Measurements from ENCODE around the gene NDFIP1. TPM values are rescaled to one million over a fixed set of nuclear protein-coding genes. Genes with fewer than 3 reads are reported as not detected.

The NDFIP1 gene
- total RNA-seq, 6 experiments from 2014 or later, result 50.4 to 61.1 (median 57.1) TPM

DNA sequence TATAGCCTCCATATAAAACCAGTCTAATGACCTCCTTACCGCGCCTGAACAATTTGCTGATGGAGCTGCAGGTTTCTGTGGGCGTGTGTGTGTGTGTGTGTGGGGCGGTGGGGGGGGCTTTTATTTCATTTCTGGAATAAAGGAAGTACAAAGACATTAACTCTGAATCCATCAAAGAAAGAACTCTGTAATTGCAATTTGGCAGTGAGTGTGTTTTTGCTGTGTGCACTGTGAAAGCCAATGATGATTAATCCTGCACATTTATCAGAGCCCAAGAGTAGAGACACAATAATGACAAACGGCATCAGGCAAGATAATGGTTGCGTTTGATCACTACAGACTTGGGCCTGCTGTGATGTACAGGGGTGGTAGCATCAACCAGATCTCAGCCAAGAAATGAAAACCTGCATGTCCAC is 29.3 kb upstream of the NDFIP1 start:
- Histone ChIP-seq H3K27me3 (no peaks in the 10 kb centered on the region), H3K36me3 (no peaks in the 10 kb centered on the region), H3K4me1 (no peaks in the 10 kb centered on the region), H3K4me3 (no peak overlapping the region), H3K27ac (no peak overlapping the region), H3K9me3 (no peaks in the 10 kb centered on the region)
- intact Hi-C loops (cut with DNase I), result no loop called here
- WGBS (ENCODE audit: insufficient coverage, low coverage, low lambda C conversion rate, missing lambda C conversion rate), result 75% methylated on average over 5 of the region's 6 CpGs
- DNase-seq, result no peak
- ATAC-seq, result no peak
- TF ChIP-seq POLR2A (IDR thresholded peaks at IDR 0.05) (no peak), CTCF (IDR thresholded peaks at IDR 0.05) (no peak)

DNA sequence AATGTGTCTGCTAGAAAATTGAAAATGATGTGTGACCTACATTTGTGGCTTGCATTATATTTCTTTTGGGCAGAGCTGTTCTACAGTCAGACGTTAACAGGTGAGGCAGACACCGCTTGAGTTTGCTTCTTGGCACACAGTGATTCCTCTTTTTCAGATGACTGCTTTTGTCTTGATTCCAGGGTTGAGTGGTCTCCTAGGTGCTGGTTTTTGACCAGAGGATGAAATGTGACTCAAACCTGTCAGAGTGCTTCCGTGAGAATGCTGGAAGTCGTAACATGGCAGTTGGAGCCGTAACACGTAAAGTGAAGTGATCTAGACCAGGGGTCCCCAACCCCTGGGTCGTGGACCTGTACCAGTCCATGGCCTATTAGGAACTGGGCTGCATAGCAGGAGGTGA is 28.3 kb upstream of the NDFIP1 start:
- intact Hi-C loops (cut with DNase I), result no loop called here
- Histone ChIP-seq H3K4me1 (no peaks in the 10 kb centered on the region), H3K9me3 (no peaks in the 10 kb centered on the region), H3K27ac (no peak overlapping the region), H3K36me3 (no peaks in the 10 kb centered on the region), H3K4me3 (no peak overlapping the region), H3K27me3 (no peaks in the 10 kb centered on the region)
- 94% methylated on average over 6 of the region's 7 CpGs for WGBS (ENCODE audit: insufficient coverage, low coverage, low lambda C conversion rate, missing lambda C conversion rate)
- TF ChIP-seq CTCF (IDR thresholded peaks at IDR 0.05) (no peak), POLR2A (IDR thresholded peaks at IDR 0.05) (no peak)
- ATAC-seq, result no peak
- DNase-seq, result no peak

- Histone ChIP-seq H3K27me3 (no peaks in the 10 kb centered on the region), H3K27ac (no peak overlapping the region), H3K36me3 (no peaks in the 10 kb centered on the region), H3K4me1 (no peaks in the 10 kb centered on the region), H3K4me3 (no peak overlapping the region), H3K9me3 (no peaks in the 10 kb centered on the region)
- intact Hi-C loops (cut with DNase I), result no loop called here
- TF ChIP-seq CTCF (IDR thresholded peaks at IDR 0.05) (no peak), POLR2A (IDR thresholded peaks at IDR 0.05) (no peak)
- no peak for ATAC-seq
- no peak for DNase-seq
These were observed 26.3 kb upstream of the NDFIP1 start for GRCh38 chr5:142082182-142082781.

DNA sequence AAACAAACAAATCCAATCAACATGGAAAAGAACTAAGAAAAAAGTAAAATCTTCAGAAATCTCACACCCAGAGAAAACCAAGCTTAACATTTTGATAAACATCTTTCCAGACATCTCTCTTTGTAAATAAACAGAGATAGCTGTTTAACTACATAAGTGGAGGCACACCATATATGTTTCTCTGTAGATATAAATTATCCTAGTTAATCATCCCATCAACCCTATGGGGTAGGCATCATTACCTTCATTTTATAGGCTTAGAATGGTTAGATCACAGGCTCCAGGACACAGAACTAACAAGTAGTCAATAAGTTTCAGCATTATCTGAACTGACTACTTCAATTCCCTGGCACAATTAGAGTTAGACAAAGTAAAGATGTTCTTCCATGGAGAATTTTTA is 22.4 kb upstream of the NDFIP1 start:
- no peaks in the 10 kb centered on the region for H3K36me3 ChIP-seq
- intact Hi-C loops (cut with DNase I), result no loop called here
- H3K27ac ChIP-seq, result no peak overlapping the region
- H3K9me3 ChIP-seq, result no peaks in the 10 kb centered on the region
- no peaks in the 10 kb centered on the region for H3K27me3 ChIP-seq
- TF ChIP-seq CTCF (IDR thresholded peaks at IDR 0.05) (no peak), POLR2A (IDR thresholded peaks at IDR 0.05) (no peak)
- no peak overlapping the region for H3K4me3 ChIP-seq
- no peaks in the 10 kb centered on the region for H3K4me1 ChIP-seq
- no peak for ATAC-seq
- DNase-seq, result no peak

- TF ChIP-seq CTCF (IDR thresholded peaks at IDR 0.05) (no peak), POLR2A (IDR thresholded peaks at IDR 0.05) (no peak)
These were observed 21.9 kb upstream of the NDFIP1 start for GRCh38 chr5:142086679-142087078.

More at GRCh38 chr5:142086679-142087078, 21.9 kb upstream of the NDFIP1 start:
- Histone ChIP-seq H3K9me3 (no peaks in the 10 kb centered on the region), H3K4me1 (no peaks in the 10 kb centered on the region), H3K27ac (no peak overlapping the region), H3K4me3 (no peak overlapping the region), H3K36me3 (no peaks in the 10 kb centered on the region), H3K27me3 (no peaks in the 10 kb centered on the region)
- DNase-seq (no peak), ATAC-seq (no peak)
- WGBS (ENCODE audit: insufficient coverage, low coverage, low lambda C conversion rate, missing lambda C conversion rate), result 60% methylated on average over 1 of the region's 2 CpGs
- intact Hi-C loops (cut with DNase I), result no loop called here

Measured in right lobe of liver (tissue), 6 donors.